ENCODE measurements around the gene GPR162.
"Not testable (repeated sequence)": the region's sequence is repeated elsewhere in the genome, so short reads cannot be mapped to it uniquely, and the experiment has no call there.

GPR162 gene

DNA sequence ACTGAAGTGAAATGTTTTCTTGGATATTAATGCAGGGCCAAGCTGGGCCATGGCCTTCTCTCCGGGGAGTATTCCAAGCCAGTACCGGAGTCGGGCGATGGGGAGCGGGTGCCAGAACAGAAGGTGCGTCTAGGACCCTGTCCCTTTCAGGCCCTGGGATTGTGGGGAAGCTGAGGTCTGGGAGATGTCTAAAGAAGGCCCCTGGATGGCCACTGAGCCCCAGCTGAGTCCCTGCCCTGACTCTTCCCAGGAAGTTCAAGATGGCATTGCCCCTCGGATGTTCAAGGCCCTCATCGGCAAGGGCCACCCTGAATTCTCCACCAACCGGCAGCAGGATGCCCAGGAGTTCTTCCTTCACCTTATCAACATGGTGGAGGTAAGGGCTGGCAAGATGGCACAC is 38.5 kb downstream of the GPR162 start:
- DNase-seq: no peak

DNA sequence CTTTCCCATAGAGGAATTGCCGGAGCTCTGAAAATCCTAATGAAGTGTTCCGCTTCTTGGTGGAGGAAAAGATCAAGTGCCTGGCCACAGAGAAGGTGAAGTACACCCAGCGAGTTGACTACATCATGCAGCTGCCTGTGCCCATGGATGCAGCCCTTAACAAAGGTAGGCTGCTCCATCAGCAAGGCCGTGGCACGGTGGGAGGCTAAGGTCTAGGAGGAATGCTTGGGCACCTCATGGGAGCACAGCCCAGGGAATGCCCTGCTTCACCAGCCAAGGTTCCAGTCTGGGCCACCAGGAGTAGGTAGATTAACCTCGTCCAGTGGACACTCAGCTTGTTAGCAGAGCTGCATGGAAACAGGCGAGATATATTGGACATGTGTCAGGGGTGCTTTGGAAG is 39.3 kb downstream of the GPR162 start:
- DNase-seq: no peak

DNA sequence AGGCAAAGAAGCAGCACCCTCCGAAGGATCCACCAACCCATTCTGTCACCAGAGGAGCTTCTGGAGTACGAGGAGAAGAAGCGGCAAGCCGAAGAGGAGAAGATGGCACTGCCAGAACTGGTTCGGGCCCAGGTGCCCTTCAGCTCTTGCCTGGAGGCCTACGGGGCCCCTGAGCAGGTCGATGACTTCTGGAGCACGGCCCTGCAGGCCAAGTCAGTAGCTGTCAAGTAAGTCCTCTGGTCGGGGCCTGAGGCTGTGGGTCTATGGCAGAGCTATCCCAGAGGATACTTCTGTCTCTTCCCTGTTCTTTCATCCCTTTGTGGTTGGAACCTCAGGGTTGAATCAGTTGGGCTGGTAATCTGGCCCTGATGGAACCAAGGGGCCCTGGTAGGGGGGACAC is 39.8 kb downstream of the GPR162 start:
- DNase-seq: no peak

DNA sequence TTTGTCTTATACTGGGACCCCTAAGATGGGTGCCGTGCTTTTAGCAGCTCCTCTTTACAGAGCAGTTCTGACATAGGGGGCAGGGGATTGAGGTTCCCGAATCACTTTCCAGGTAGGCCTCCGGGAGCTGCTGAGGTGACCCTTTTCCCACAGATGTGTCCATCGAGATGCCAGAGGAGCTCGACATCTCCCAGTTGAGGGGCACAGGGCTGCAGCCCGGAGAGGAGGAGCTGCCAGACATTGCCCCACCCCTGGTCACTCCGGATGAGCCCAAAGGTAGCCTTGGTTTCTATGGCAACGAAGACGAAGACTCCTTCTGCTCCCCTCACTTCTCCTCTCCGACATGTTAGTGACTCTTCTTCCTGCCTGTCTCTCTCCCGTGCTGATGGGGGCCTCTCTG is 41.4 kb downstream of the GPR162 start:
- DNase-seq: no peak

DNA sequence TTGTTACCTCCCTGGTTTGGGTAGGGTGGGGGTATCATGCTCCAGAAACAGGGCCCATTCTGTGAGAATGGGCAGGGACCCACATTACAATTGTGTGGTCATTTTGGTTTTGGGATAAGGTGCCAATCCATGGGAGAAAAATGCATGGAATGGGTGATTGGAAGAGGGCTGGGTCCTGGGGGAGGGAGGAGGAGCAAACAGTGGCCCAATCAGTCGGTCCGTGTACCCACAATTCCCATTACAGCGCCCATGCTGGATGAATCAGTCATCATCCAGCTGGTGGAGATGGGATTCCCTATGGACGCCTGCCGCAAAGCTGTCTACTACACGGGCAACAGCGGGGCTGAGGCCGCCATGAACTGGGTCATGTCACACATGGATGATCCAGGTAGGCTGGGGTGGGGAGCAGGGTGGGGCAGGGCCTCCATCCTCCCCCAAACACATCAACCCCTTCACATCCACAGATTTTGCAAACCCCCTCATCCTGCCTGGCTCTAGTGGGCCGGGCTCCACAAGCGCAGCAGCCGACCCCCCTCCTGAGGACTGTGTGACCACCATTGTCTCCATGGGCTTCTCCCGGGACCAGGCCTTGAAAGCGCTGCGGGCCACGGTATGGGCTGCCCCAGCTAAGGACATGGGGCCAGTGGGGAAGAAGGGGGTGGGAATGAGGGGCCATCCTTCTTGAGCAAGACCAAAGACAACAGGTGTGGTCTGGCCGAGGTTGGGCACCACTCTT is 42.1 kb downstream of the GPR162 start:
- no peak for DNase-seq

DNA sequence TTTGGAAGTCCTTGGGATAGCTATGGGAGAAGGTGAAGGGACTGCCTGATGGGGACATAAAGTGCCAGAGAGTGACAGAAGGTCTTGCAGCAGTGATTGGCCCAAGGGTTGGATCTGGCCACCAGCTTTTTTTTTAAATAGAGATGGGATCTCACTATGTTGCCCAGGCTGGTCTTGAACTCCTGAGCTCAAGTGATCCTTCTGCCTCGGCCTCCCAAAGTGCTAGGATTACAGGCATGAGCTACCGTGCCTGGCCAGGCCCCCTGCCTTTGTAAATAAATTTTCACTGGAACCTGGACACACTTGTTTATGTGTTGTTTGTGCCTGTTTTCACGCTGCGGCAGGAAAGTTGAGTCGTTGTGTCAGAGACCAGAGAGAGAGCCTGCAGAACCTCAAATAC is 43.7 kb downstream of the GPR162 start:
- DNase-seq: not testable (repeated sequence)

DNA sequence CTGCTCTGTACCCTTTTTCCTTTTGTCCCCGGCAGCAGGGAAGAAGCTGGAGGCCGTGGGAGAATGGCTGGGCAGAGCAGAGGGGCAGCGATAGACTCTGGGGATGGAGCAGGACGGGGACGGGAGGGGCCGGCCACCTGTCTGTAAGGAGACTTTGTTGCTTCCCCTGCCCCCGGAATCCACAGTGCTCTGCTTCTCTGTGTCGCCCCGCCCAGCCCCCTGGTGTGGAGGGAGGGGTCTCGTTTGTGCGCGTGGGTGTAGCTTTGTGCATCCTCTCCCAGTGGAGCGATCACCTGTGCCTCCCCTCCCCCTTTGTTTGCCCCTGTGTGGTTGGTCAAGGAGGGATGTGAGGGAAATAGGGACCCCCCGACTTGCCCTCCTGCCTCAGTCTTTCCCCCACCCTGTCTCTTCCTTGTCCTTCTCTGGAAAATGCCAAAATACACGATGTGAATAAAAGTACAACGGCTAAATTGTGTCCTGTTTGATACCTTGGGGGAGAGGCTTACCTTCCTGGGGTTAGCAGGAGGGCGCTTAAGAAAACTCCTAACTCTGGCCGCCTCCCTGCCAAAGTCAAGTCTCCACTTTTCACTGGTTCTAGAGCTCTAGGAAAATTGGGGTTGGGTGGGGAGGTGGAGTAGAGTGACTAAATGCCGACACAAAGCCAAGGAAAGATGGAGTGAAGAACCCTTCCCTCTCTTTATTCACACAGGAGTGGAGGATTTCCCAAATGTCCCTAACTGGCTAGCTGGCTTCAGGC is 44.7 kb downstream of the GPR162 start:
- no peak for DNase-seq

DNA sequence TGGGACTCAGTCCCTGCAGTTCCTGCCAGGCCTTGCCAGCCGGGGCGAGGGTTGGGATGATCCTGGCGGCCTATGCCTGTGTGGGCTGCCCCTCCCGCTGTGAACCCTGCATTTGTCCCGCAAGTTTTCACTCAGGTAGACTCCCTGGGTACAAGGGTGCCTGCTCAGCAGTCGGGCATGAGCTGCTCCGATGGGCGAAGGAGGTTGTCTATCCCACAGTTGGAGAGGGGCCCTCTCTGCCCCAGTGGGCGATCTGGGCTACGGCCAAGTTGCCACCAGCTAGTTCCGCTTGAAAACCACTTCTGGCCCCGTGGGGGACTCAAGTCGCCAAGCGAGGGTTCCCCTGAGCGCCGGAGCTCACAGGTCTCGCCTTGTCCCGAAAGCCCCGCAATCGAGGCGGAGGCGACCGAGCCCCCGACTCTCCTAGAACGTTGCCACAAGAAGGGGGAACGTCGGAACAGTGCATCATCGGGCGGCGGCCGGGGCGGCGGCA is 45.3 kb downstream of the GPR162 start:
- no peak for DNase-seq

DNA sequence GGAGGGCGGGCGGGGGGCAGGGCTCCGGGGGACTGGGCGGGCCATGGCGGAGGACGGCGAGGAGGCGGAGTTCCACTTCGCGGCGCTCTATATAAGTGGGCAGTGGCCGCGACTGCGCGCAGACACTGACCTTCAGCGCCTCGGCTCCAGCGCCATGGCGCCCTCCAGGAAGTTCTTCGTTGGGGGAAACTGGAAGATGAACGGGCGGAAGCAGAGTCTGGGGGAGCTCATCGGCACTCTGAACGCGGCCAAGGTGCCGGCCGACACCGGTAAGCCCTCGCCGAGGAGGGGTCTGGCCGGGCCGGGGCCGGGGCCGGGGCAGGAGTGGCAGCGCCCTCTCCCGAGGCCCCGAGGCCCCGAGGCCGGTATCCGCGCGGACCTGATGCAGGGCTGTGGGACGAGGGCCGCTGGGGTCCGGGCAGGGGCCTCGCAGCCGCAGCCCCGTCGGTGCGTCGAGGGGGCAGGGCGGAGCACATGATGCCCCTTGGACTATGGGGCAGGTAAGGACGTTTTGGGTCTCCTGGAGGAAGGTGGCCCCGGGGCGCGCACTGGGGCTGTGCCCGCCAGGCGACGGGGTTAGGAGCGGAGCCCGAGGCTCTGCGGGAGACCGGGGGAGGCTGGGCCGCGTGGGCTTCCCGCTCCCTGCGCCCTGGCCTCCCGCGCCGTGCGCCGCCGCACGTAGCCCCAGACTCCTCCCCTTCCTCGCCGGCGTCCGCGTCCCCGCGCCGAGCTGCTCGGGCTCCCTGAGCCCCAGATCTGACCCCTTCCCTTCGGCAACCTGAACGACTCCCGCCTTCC is 46.0 kb downstream of the GPR162 start, which contains the start of gene TPI1:
Gene TPI1 (plus strand): TSS at position 119 of the 798 bp plus-strand sequence. CDS start 36 bp downstream, at position 155.
- DNase-seq: peak in 1 of 2 experiments; percentile 27

DNA sequence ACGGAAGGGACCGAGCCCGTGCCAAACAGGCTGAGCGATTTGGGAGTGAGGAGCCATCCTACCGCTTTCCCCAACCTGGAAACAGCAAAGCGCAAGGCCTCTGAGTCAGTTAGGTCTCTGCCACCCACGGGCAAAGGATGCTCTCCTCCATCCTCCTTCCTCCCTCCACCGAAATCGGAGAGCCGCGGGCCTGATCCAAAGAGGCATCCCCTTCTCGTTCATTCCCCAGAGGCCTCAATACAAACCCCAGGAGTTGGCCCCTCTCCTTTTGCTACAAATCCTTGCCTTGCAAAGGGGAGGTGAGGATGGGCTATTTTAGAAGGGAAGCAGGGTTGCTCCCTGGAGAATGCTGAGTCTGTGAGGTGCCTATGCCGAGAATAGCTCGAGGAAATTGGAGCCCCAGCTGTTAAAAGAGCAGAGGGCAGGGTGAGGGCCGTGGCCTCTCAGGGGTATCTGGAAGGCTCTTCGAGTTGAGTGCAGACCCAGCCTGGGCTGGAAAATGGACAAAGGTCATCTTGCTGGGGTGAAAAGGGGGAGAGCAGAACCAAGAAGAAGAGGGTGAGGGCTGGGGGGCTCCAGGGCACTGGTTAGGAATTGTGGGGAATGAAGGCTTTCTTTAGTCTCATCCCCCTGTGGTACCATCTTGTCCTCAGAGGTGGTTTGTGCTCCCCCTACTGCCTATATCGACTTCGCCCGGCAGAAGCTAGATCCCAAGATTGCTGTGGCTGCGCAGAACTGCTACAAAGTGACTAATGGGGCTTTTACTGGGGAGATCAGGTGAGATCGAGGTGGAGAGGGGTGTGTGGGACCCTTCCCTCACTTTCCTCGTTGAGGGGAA is 46.8 kb downstream of the GPR162 start:
- DNase-seq: no peak

DNA sequence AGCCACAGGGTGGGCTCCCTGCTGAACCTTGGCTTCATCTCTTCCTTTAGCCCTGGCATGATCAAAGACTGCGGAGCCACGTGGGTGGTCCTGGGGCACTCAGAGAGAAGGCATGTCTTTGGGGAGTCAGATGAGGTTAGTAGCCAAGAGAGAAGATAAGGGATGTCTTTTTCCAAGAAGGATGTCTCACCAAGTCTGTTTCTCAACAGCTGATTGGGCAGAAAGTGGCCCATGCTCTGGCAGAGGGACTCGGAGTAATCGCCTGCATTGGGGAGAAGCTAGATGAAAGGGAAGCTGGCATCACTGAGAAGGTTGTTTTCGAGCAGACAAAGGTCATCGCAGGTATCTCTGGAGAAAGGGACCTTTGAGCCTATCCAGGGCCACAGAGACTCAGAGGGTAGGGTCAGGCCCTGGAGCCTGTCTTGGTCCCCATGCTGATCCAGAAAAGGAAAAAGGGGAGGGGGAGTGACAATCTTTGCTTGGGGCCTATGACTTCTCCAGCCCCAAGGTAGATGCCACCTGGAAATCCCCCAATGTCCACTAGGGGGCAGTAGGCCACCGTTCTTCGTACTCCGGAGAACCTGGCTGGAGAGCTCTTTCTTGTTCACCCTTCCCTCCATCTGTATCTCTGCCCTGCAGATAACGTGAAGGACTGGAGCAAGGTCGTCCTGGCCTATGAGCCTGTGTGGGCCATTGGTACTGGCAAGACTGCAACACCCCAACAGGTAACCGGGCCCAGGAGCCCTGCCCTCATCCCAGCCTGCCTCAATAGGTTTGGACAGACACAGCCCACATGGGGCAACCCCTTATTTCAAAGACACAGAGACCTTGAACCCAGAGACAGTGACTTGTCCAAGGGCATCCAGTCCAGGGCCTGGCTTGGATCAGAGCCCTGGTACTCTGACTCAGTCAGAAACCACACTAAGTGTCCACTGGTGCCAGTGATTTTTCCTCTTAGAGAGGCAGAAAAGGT is 47.7 kb downstream of the GPR162 start:
- peak; percentile 29 to 50 for DNase-seq

DNA sequence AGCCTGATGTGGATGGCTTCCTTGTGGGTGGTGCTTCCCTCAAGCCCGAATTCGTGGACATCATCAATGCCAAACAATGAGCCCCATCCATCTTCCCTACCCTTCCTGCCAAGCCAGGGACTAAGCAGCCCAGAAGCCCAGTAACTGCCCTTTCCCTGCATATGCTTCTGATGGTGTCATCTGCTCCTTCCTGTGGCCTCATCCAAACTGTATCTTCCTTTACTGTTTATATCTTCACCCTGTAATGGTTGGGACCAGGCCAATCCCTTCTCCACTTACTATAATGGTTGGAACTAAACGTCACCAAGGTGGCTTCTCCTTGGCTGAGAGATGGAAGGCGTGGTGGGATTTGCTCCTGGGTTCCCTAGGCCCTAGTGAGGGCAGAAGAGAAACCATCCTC is 48.7 kb downstream of the GPR162 start:
- not testable (repeated sequence) for DNase-seq

DNA sequence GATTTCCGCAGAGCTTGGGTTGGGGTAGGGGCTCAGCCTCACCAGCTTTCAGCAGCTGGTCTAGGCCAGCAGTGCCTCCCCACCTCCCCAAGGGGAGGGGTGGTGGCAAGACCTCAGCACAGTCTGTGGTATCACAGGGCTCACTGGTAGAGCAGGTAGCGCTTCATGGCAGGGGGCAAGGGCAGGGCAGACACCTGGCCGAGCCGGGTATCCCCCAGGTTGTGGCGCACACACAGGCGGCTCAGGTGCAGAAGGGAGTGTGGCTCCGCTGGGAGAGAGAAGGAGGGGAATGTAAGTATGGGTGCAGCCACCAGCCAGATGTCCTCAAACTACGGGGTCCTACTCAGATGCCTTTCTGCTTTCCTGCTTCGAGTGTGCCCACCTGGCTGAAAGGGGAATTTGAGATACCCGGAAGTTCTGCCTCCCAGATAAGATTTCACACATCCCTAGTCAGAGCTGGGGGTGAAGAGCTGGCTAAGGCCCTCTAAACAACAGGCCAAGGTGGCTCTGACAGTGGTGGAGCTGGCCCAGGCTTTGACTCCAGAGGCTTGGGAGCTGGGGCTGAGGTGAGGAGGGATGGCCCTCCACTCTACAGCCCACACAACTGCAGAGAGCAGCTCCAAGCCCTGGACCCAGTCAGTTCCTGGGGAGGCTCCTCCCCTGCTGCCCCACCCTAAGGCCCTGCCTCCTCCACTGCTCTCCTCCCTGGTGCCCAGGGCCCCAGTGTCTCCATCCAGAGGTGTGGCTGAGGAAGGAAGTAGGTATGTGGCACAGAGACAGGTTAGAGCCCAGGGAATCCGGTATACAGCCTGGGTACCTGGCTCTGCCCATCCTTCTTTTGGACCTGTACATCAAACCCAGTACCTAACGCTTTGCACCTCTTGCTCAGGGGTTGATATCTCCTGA is 49.7 kb downstream of the GPR162 start:
- DNase-seq: peak in 1 of 2 experiments; percentile 3

DNA sequence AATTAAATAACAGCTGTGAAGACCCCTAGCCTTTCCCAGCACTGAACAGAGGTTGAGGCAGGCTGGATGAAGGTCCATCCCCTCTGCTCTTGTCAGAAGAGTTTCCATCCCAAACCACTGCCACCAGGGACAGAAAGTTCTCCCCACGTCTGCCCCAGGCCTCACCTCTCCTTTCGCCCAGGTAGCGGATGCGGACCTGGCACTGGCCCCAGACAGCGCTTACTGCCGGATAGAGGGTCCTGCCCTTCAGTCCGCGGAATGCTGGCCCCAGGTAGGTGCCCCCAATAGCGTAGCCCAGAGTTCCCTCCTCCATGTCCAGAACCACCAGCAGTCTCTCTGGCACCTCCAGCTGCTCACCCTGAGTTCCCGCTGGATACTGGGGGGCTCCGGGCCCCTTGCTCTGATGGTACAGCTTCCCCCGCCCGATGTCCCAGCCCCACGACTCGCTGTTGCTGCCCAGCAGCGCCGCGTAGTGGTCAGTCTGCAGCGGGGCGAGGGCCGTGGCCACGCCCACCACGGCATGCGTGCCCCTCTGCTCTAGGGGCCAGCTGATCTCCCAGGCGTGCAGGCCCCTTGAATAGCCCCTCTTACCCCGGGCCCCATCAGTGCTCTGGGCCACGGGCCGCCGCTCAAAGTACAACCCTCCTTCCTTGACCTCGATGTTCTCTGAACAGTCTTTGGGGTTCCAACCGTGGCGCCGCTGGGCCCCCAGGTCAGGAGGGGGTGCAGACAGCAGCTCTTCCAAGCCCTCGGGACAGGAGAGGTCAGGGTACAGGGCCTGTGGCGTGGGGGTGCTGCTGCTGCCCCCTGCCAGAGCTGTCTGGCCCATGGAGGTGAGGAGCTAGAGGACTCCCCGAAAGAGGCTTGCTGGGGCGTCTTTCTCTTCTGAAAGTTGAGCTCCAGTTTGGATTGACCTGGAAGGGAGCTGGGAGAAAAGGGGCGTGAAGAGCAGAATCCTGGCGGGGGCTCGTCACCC is 50.7 kb downstream of the GPR162 start:
- peak in 1 of 2 experiments; percentile 37 for DNase-seq

DNA sequence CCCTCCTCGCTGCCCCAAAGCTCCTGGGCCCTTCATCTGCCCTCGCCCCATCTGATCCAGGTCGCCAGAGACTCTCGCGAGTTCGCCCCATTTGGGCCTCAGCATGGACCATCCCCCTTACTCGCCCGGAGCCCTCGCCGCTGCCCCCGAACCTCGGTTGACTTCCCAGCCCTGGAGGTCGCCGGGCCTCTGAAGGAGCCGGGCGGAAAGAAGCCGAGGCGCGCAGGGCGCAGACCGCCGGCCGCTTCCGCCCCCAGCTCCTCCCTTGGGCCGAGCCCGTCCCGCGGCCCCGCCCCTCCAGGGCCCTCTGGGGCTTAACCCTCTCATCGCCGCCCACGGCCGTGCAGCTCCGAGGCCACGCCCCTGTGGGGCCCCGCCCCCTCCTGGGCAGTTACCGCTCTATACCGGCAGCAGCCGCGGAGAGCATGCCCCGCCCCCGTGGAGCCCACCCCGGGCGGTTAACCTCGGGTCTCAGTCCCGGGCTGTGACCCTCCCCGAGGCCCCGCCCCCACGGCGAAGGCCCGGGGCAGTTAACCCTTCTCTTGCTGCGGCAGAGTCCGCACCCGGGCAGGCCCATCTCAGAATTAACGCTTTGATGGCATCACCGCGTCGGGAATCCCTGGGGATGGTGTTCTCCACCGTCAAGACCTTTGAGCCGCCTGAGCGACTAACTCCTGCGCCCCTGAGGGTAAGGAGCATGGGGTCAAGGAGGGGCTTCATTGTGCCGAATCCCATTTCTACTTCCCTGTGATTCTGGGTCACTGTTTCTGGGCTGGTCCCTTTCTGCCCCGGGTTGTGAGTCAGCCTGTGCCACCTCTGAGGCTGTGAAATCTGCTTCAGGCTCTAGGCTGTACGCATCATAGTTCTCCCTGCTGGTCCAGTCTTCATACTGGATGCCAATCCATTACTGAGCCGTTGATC is 51.7 kb downstream of the GPR162 start, which contains the start of gene SPSB2:
Gene SPSB2 (minus strand): TSS at position 210 of the 921 bp plus-strand sequence. CDS start 402 bp downstream, outside the sequence.
- DNase-seq: peak; percentile 81 to 83

DNA sequence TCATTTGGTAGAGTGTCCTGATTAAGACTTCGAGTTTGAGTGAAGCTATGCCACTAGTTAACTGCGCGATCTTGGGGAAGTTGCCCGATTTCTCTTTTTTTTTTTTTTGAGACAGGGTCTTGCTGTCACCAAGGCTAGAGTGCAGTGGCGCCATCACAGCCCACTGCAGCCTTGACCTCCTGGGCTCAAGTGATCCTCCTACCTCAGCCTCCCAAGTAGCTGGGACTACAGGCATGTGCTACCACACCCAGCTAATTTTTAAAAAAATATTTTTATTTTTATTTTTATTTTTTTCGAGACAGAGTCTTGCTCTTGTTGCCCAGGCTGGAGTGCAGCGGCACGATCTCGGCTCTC is 52.4 kb downstream of the GPR162 start:
- DNase-seq: not testable (repeated sequence)

Data from SHP77 (cell line).